ENCODE data around the gene GCN1.
"Not testable (repeated sequence)": the region's sequence is repeated elsewhere in the genome, so short reads cannot be mapped to it uniquely, and the experiment has no call there.

GCN1 gene

DNA sequence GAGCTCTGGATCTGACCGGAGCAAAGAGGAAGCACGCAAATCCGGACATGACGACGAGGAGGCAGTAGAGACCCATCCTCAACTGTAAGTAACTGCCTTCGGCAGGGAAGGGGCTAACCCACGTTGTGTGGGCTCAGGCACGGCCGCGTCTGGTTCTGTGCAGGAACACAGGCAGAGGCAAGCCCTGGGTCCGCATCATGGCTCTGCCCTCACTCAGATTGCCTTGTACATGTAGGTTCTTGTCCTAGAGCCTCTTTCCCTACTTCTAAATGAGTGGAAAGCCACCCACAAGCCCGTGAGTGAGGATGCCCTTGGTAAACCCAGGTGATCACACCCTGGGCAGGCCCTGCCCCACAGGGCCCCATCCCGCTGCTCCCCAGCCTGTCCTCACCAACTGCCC lies 15.3 kb upstream of the GCN1 start:
- H3K4me3 ChIP-seq (ENCODE audit: low read depth, low read length) = no peak overlapping the region
- TF ChIP-seq, protein P1, sequence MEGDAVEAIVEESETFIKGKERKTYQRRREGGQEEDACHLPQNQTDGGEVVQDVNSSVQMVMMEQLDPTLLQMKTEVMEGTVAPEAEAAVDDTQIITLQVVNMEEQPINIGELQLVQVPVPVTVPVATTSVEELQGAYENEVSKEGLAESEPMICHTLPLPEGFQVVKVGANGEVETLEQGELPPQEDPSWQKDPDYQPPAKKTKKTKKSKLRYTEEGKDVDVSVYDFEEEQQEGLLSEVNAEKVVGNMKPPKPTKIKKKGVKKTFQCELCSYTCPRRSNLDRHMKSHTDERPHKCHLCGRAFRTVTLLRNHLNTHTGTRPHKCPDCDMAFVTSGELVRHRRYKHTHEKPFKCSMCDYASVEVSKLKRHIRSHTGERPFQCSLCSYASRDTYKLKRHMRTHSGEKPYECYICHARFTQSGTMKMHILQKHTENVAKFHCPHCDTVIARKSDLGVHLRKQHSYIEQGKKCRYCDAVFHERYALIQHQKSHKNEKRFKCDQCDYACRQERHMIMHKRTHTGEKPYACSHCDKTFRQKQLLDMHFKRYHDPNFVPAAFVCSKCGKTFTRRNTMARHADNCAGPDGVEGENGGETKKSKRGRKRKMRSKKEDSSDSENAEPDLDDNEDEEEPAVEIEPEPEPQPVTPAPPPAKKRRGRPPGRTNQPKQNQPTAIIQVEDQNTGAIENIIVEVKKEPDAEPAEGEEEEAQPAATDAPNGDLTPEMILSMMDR (IDR thresholded peaks at IDR 0.05; ENCODE audit: borderline replicate concordance, insufficient read depth, low read depth, low read length) = no peak

DNA sequence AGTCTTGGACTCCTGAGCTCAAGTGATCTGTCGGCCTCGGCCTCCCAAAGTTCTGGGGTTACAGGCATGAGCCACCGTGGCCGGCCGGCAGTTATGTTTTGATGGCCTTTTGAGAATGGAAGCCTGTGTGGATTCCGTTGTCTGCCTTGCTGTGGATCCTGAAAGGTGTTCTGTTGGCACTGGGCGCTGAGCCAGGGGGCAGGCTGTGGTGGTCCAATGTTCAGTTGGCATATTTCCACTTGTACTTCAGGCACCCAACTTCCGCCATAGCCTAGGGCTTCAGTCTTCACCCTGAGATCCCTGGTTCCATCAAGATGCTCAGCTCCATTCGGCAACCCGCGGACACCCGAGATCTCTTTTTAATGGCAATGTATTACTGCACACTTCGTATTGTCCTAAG lies 12.7 kb upstream of the GCN1 start:
- TF ChIP-seq, protein P1 (IDR thresholded peaks at IDR 0.05; ENCODE audit: borderline replicate concordance, insufficient read depth, low read depth, low read length) = no peak
- no peak overlapping the region for H3K4me3 ChIP-seq (ENCODE audit: low read depth, low read length)

DNA sequence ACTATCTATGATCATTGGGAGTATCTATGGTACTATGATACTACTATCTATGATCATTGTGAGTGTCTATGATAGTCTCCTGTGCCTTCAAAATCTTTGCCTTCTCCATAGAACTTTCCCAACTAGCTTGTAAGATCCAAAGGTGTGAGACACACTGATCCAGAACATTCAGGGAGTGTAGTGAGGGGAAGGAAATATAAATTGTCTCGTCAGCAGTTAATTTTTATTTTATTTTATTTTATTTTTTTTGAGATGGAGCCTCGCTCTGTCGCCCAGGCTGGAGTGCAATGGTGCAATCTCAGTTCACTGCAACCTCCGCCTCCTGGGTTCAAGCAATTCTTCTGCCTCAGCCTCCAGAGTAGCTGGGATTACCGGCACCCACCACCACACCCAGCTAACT lies 12.3 kb upstream of the GCN1 start:
- H3K4me3 ChIP-seq (ENCODE audit: low read depth, low read length) = not testable (repeated sequence)

DNA sequence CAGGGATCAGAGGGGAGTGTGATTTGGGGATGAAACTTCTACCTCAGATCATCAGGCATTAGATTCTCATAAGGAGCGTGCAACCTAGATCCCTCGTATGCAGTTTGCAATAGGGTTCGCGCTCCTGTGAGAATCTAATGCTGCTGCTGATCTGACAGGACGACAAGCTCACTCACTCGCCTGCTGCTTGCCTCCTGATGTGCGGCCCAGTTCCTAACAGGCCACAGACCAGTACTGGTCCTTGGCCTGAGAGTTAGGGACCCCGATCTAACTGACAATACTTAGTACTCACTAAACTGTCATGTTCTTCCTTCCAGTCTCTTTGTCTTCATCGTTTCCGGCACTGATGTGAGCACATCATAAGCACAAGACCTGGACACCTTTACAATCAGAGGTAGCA lies 11.7 kb upstream of the GCN1 start:
- TF ChIP-seq, protein P1 (IDR thresholded peaks at IDR 0.05; ENCODE audit: borderline replicate concordance, insufficient read depth, low read depth, low read length) = no peak

DNA sequence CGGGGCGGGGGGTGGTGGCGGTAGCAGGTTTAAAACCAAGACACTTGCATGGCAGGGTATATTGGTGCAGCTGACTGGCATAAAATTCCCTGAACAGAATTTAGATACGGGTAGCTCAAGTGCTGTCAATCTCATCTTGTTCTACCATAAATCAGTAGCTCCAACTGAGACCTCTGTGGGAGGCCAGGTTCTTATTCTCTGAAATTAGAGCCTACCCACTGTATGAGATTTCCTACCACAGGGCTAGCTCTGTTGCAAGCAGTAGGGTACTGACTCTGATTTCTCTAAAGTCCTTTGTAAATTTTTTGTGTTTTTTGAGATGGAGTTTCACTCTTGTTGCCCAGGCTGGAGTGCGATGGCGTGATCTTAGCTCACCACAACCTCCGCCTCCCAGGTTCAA lies 9.7 kb upstream of the GCN1 start:
- TF ChIP-seq, protein P1 (IDR thresholded peaks at IDR 0.05; ENCODE audit: borderline replicate concordance, insufficient read depth, low read depth, low read length) = no peak
- no peak overlapping the region for H3K4me3 ChIP-seq (ENCODE audit: low read depth, low read length)

More for the DNA sequence above, 11.7 kb upstream of the GCN1 start:
- no peak overlapping the region for H3K4me3 ChIP-seq (ENCODE audit: low read depth, low read length)

DNA sequence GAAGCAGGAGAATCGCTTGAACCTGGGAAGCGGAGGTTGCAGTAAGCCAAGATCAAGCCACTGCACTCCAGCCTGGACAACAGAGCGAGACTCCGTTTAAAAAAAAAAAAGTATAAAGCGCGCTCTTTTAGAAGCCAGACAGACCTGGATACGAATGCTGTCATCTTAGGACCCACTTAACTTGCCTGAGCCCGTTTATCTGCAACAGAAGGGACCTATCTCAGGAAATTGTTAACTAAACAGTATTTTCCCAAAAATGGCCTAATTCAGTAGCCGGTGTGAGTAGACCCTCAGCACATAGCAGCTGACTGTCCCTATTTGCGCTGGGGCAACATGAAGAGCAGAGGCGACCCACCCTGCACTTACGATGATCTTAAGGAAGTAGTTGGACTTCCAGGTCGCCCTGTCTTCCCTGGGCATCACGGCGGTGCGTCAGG lies 5.9 kb upstream of the GCN1 start:
- TF ChIP-seq, protein P1 (IDR thresholded peaks at IDR 0.05; ENCODE audit: borderline replicate concordance, insufficient read depth, low read depth, low read length) = no peak
- H3K4me3 ChIP-seq (ENCODE audit: low read depth, low read length) = peak overlapping the region; percentile 93

DNA sequence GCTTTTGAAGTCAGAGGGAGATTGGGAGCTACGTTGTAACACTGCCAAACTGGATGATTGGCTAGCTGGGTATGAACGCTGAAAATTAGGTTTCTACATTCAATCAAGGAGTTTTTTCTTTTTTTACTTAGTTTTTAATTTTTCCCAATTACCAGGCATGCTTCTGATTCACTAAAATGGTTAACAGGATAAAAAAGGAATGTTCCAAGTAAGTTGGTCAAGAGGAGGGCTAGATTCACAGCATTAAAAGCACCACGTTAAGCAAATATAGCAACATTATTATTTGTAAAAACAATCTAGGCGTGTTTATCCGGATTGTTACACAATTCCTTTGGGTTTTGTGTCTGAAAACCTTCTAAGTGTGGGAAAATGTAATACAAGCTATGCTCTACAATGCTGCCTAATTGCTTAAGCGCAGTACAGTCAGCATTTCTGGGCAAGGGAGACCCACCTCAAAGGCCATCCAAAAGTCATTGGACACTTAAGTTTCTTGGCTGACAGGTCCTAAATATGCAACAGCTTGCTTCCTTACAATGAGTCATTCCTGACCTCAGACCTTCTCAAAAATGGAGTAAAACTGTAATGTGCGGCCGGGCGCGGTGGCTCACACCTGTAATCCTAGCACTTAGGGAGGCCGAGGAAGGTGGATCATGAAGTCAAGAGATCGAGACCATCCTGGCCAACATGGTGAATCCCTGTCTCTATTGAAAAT lies 5.2 kb upstream of the GCN1 start:
- TF ChIP-seq, protein P1 (IDR thresholded peaks at IDR 0.05; ENCODE audit: borderline replicate concordance, insufficient read depth, low read depth, low read length) = no peak
- H3K4me3 ChIP-seq (ENCODE audit: low read depth, low read length) = peak overlapping the region; percentile 93
